ENCODE measurements around the gene YBX2.
A peak's percentile ranks its signal among the peaks of the same experiment; 100 is the strongest.
"Not testable (repeated sequence)": the region's sequence is repeated elsewhere in the genome, so short reads cannot be mapped to it uniquely, and the experiment has no call there.

Gene YBX2

DNA sequence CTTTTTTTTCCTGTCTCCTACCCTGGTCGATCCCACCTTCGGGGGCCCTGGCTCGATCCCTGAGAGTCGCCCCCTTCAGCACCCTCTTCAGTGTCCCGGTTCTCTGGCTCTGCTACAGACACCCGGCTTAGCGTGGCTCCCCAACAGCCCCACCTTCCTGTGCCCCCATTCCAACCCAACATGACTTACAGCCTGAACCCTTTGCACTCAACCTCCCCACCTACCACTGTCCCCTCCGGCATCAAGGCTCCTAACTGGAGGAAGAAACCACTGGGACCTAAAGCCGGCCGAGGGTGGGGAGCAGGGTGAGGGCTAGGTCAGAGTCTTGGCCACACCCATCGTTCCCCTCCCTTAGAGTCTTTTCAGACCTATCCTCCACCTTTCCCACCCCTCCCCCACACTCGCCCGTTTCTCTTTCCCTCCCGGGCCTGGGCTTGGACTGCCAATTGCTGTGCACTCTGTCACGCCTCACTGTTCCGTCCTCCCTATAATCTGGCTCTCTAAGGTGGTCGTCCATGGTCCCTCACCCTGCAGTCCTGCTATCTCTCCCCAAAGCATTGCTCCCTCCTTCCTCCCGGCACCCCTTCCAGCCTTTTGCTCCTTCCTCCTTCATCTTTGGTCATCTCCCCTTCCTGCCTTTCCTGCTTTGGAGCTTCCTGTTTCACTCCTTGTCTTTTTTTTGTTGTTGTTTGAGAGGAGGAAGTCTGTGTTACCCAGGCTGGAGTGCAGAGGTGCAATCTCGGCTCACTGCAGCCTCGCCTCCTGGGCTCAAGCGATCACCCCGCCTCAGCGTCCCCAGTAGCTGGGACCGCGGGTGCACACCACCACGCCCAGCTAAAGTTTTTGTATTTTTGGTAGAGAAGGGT, 31.3 kb downstream of the YBX2 start:
- peak; percentile 71 for DNase-seq (ENCODE audit: low spot score)

DNA sequence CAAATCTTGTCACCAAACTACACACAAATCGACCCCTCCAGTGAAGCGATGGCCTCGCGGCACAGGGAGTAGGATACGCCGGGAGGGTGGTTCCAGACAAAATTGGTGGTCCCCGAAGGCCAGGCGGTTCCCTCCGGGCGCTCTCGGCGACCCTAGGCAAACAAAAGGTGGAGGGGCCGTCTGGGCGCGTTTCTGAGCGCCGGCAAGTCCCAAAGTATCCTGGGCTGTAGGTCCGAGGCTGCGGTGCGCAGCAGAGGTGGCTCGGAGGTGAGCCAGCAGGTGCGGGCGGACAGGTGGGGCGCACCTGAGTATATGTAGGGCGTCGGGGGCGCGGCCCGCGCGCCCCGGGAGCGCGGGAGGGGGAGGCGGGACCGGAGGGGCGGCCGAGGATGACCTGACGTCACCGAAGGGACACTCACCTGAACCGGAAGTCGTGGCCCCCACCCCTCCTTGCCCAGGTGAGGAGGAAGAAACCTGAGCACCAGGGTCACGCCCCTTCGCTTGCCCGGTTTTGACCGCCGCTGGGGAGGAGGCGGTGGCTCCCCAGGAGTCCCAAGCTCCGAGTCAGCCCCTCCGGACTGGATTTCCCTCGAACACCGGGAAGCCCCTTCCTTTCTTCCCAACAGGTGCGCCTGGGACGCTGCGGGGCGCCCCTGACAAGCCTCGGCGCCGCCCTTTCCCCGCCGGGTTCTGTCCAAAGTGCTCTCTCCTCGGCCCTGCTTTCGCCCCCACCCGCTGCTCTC, 32.1 kb downstream of the YBX2 start, which contains the start of gene CLDN7:
Gene CLDN7 (minus strand): TSS at position 287 of the 743 bp plus-strand sequence. CDS start 435 bp downstream, outside the sequence.
- peak; percentile 90 for DNase-seq (ENCODE audit: low spot score)

GRCh38 chr17:7261379-7262191, 32.9 kb downstream of the YBX2 start:
- DNase-seq (ENCODE audit: low spot score), result peak; percentile 27

- DNase-seq (ENCODE audit: low spot score), result peak; percentile 75
Measured at GRCh38 chr17:7260651-7261378, 33.6 kb downstream of the YBX2 start.

GRCh38 chr17:7260151-7260550, 34.3 kb downstream of the YBX2 start:
- DNase-seq (ENCODE audit: low spot score), result no peak

DNA sequence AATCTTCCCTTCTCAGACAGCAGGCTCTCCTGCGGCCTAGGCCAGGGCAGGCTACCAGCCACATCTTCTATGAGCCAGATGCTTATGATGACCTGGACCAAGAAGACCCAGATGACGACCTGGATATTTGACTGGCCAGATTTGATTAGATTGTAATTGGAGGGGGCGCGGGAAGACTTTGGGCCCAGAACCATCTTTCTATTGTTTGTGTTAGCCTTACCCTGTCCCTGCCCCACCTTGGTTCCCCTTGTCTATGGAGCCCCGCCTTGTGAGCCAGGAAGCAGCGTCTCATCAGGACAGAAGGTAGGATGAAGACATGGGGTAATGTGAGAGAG, 34.9 kb downstream of the YBX2 start:
- no peak for DNase-seq (ENCODE audit: low spot score)

- DNase-seq (ENCODE audit: low spot score), result no peak
Measured at GRCh38 chr17:7258731-7259554, 35.5 kb downstream of the YBX2 start.

GRCh38 chr17:7256766-7257456, 37.5 kb downstream of the YBX2 start:
- DNase-seq (ENCODE audit: low spot score), result no peak

- DNase-seq (ENCODE audit: low spot score), result no peak
Measured at GRCh38 chr17:7254511-7254910, 39.9 kb downstream of the YBX2 start.

DNA sequence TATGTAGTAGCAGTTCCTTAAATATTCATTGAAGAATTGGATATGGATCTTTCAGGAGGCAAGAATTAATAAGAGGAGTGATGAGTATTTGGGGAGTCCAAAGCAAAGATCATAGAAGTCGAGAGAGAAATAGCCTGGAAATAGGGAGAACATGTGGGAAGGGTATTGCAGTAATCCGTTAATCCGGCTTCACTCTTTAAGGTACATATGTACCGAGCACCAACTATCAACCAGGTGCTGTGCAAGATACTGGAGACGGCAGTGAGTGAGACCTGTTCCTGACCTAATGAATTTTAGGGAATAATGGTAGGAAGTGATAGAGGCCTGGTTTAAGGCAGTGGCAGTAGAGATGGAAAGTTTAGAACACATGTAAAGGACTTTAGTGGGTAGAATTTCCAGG, 41.4 kb downstream of the YBX2 start:
- DNase-seq (ENCODE audit: low spot score), result no peak

DNA sequence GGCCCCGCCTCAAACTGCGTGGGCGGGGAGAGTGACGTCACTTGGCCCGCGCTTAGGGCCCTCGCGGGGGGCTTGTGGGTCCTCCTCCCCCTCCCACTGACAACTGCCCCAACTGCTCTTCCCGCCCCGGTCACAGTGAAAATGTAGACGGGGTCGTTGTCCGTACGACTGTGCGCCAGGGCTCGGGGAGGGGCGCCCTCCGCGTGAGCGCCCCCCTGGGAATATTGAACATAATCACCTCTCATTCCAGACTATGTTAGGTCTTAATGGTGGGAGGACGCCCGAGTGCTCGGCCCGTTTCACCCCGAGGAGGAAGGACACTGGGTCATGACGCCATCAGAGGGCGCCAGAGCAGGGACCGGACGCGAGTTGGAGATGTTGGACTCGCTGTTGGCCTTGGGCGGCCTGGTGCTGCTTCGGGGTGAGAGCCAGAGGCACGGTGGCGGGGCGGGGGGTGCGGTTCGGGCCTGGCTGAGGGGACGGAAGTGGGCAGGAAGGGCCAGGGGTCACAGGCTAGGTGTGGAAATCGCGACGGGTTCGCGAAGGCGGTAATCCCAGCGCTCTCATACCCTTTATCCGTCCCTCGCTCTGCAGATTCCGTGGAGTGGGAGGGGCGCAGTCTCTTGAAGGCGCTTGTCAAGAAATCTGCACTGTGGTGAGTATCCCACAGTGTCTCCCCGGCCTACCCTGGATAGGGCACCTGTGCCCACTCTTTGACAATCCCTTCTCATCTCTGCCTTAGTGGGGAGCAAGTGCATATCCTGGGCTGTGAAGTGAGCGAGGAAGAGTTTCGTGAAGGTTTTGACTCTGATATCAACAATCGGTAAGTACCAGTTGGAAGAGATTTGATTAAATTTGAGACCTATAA, 42.0 kb downstream of the YBX2 start, which contains the start of gene ELP5:
Gene ELP5 (plus strand): TSS at position 40 of the 868 bp plus-strand sequence. CDS start 336 bp downstream, at position 376.
- peak; percentile 94 for DNase-seq (ENCODE audit: low spot score)

GRCh38 chr17:7251661-7252175, 42.7 kb downstream of the YBX2 start, which contains the start of gene CTDNEP1:
Gene CTDNEP1 (minus strand): TSS chr17:7251734. CDS start chr17:7251296, 438 bp downstream.
- DNase-seq (ENCODE audit: low spot score), result peak; percentile 100

DNA sequence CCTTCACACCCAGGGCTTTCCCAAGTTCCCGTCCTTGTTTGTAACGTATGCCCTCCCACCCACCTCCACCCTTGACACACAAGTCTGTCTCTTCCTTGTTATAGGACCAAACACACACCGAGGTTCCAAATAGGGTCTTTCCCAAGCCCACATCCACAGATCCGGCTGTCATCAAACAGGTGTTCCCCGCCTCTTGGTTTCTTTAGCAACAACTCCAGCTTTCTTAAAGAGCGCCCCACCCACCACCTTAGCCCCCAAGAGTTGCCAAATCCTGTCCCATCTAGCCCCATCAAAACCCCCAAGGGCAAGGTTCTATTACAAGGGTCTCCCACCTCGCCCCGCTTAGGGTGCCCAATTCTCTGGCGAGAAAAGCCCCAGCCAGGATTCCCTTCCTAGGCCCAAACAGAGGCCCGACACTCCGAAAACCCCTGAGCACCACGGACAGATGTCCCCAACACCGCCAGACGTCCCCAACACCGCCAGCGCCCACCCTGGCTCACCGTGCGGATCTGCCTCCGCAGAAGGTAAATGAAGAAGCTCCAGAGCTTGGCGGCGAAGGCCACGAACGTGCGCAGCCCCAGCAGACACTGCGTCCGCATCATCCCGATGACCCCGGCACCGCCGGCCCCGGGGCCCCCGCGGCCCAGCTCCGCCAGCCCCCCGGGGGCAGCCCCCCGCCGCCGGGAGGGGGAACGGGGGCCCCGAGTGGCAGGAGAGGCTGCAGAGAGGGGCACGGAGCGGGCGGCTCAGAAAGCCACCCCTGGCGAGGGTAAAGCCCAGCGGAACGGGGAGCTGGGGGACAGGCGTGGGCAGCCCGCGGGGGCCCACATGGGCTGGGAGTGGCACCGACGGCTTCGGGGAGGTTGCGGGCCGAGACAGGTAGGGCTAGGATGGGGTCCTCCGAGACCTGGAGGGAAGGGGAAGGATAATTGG, 43.5 kb downstream of the YBX2 start:
- no peak for DNase-seq (ENCODE audit: low spot score)

GRCh38 chr17:7249830-7250229, 44.6 kb downstream of the YBX2 start:
- no peak for DNase-seq (ENCODE audit: low spot score)

- DNase-seq (ENCODE audit: low spot score), result no peak
Measured at GRCh38 chr17:7249214-7249613, 45.2 kb downstream of the YBX2 start.

DNA sequence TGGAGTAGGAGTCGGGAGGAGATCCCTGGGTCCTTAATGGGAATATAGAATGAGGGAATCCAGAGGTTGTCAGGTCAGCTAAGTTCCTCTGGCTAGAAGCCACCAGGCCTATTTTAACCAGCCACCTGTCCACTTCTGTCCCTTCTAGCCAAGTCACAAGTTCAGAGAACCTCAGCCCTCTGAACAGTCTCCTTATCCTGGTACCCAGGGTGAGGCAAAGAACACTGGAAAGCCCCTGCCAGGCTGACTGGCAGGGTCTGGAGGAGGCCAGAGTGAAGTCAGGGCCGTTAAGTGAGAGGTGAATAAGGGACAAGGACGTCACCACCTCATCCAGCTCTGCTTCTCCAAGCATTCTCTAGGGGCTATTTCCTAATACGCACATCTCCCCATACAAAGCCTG, 45.6 kb downstream of the YBX2 start:
- no peak for DNase-seq (ENCODE audit: low spot score)

GRCh38 chr17:7246779-7247178, 47.7 kb downstream of the YBX2 start:
- no peak for DNase-seq (ENCODE audit: low spot score)

DNA sequence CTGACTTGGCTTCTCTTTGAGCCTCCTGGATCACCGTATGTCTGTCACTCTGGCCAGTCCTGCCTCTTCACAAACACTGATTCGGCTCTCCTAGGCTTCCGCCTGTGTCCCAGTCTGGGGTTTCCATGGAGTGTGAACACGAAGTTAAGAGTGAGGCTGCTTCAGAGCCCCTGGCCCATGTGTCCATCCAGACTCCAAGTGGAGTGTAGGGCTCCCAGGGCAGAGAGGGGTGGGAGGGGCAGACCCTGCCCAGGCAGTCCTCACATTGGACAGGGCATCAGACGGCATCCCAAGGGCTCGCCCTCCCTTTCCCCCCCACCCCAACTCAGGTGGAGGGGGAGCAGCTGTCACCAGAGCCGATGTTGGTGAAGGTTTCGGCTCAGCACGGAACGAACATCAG, 50.6 kb downstream of the YBX2 start:
- not testable (repeated sequence) for DNase-seq (ENCODE audit: low spot score)
